Neural progenitor cell (in vitro differentiated cells): ENCODE data around the gene LTBP3.

Experiments used
- EZH2 ChIP-seq: fragments of 200-600 bp; sonication (generic); IDR thresholded peaks from 2 replicates; pipeline ENCODE4 v1.6.1; 2017; ENCODE audit warnings: antibody characterized with exemption, mild to moderate bottlenecking, moderate library complexity
- EZH2phosphoT487 ChIP-seq: fragments of 200-600 bp; sonication (generic); IDR thresholded peaks from 2 replicates; pipeline ENCODE4 v1.6.1; 2017; ENCODE audit warnings: antibody characterized with exemption

- TF ChIP-seq EZH2 = no peak
- TF ChIP-seq EZH2phosphoT487 = no peak
Observed at GRCh38 chr11:65580756-65581155, 22.6 kb upstream of the LTBP3 start.
